ENCODE measurements around the gene FMR1NB.

FMR1NB gene

GRCh38 chrX:147945286-147945685 lies 35.9 kb upstream of the FMR1NB start:
- Histone ChIP-seq H3K27me3 (ENCODE audit: insufficient read depth, low read length, poor library complexity) (no peaks in the 10 kb centered on the region), H2AFZ (ENCODE audit: low read depth, low read length) (no peak overlapping the region), H3K4me2 (ENCODE audit: insufficient read depth, low read length) (no peak overlapping the region), H4K20me1 (ENCODE audit: insufficient read depth, low read length) (no peaks in the 10 kb centered on the region), H3K4me1 (ENCODE audit: insufficient read depth, low read length) (no peaks in the 10 kb centered on the region), H3K9ac (ENCODE audit: low read depth, low read length) (no peak overlapping the region), H3K79me2 (ENCODE audit: insufficient read depth, low read length) (no peaks in the 10 kb centered on the region), H3K9me3 (ENCODE audit: insufficient read depth, low read length, severe bottlenecking) (no peaks in the 10 kb centered on the region), H3K36me3 (ENCODE audit: insufficient read depth, low read length) (peaks cover 80% of the 10 kb centered on the region), H3K27ac (ENCODE audit: low read length) (no peak overlapping the region), H3K4me3 (ENCODE audit: low read depth in 1 of 2, low read length in 2 of 2) (no peak overlapping the region)
- TF ChIP-seq CTCF (IDR thresholded peaks at IDR 0.05; ENCODE audit: borderline replicate concordance, extremely low read depth, low read length, poor library complexity, severe bottlenecking), result no peak
- TF ChIP-seq EZH2 (IDR thresholded peaks at IDR 0.05; ENCODE audit: borderline replicate concordance, low read depth, low read length, severe bottlenecking), result no peak
- DNase-seq, result no peak
- ATAC-seq (ENCODE audit: insufficient read depth, low read depth), result no peak

GRCh38 chrX:147948531-147948930 lies 32.6 kb upstream of the FMR1NB start:
- Histone ChIP-seq H3K36me3 (ENCODE audit: insufficient read depth, low read length) (peaks cover 55% of the 10 kb centered on the region), H3K4me3 (ENCODE audit: low read depth in 1 of 2, low read length in 2 of 2) (no peak overlapping the region), H3K27me3 (ENCODE audit: insufficient read depth, low read length, poor library complexity) (no peaks in the 10 kb centered on the region), H3K4me2 (ENCODE audit: insufficient read depth, low read length) (no peak overlapping the region), H3K9me3 (ENCODE audit: insufficient read depth, low read length, severe bottlenecking) (no peaks in the 10 kb centered on the region), H3K27ac (ENCODE audit: low read length) (no peak overlapping the region), H2AFZ (ENCODE audit: low read depth, low read length) (no peak overlapping the region), H3K9ac (ENCODE audit: low read depth, low read length) (no peak overlapping the region), H4K20me1 (ENCODE audit: insufficient read depth, low read length) (no peaks in the 10 kb centered on the region), H3K79me2 (ENCODE audit: insufficient read depth, low read length) (no peaks in the 10 kb centered on the region), H3K4me1 (ENCODE audit: insufficient read depth, low read length) (no peaks in the 10 kb centered on the region)
- TF ChIP-seq EZH2 (IDR thresholded peaks at IDR 0.05; ENCODE audit: borderline replicate concordance, low read depth, low read length, severe bottlenecking) (no peak), CTCF (IDR thresholded peaks at IDR 0.05; ENCODE audit: borderline replicate concordance, extremely low read depth, low read length, poor library complexity, severe bottlenecking) (no peak)
- ATAC-seq (ENCODE audit: insufficient read depth, low read depth) (no peak), DNase-seq (no peak)

DNA sequence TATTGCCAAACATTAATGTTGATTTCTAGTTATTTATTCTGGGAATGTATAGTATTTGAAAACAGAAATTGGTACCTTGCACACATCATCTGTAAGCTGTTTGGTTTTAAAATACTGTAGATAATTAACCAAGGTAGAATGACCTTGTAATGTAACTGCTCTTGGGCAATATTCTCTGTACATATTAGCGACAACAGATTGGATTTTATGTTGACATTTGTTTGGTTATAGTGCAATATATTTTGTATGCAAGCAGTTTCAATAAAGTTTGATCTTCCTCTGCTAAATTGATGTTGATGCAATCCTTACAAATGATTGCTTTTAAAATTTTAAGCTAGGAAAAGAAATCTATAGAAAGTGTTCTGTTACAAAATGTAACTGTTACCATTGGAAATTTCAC lies 30.8 kb upstream of the FMR1NB start:
- Histone ChIP-seq H3K9ac (ENCODE audit: low read depth, low read length) (no peak overlapping the region), H3K27ac (ENCODE audit: low read length) (no peak overlapping the region), H3K27me3 (ENCODE audit: insufficient read depth, low read length, poor library complexity) (no peaks in the 10 kb centered on the region), H3K4me2 (ENCODE audit: insufficient read depth, low read length) (no peak overlapping the region), H3K4me3 (ENCODE audit: low read depth in 1 of 2, low read length in 2 of 2) (no peak overlapping the region), H3K4me1 (ENCODE audit: insufficient read depth, low read length) (no peaks in the 10 kb centered on the region), H4K20me1 (ENCODE audit: insufficient read depth, low read length) (no peaks in the 10 kb centered on the region), H3K9me3 (ENCODE audit: insufficient read depth, low read length, severe bottlenecking) (no peaks in the 10 kb centered on the region), H2AFZ (ENCODE audit: low read depth, low read length) (no peak overlapping the region), H3K36me3 (ENCODE audit: insufficient read depth, low read length) (peaks cover 37% of the 10 kb centered on the region), H3K79me2 (ENCODE audit: insufficient read depth, low read length) (no peaks in the 10 kb centered on the region)
- TF ChIP-seq CTCF (IDR thresholded peaks at IDR 0.05; ENCODE audit: borderline replicate concordance, extremely low read depth, low read length, poor library complexity, severe bottlenecking) (no peak), EZH2 (IDR thresholded peaks at IDR 0.05; ENCODE audit: borderline replicate concordance, low read depth, low read length, severe bottlenecking) (no peak)
- no peak for ATAC-seq (ENCODE audit: insufficient read depth, low read depth)
- DNase-seq, result no peak

DNA sequence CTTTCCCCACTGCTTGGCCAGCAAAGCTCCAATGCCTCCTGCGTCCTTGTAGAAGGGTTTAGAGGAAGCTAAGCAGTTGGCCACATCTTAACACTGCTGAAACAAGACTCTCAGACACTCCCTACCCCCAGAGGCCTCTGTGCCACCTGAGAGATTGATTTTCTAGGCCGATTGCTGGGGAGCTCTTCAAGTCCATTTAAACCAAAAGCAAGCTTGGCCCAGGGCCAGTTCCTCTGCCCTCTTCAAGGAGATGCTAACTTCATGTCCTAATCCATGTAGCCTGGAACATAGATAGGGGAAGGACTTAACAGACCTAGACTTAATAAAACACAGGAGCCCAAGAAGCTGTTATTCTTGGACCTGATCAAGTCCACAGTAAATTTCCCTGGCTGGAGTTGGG lies 27.2 kb upstream of the FMR1NB start:
- ATAC-seq (ENCODE audit: insufficient read depth, low read depth) (no peak), DNase-seq (no peak)
- Histone ChIP-seq H3K4me1 (ENCODE audit: insufficient read depth, low read length) (no peaks in the 10 kb centered on the region), H4K20me1 (ENCODE audit: insufficient read depth, low read length) (no peaks in the 10 kb centered on the region), H2AFZ (ENCODE audit: low read depth, low read length) (no peak overlapping the region), H3K4me3 (ENCODE audit: low read depth in 1 of 2, low read length in 2 of 2) (no peak overlapping the region), H3K36me3 (ENCODE audit: insufficient read depth, low read length) (peaks cover 9% of the 10 kb centered on the region; the same call in 1 of the 2 replicates), H3K27ac (ENCODE audit: low read length) (no peak overlapping the region), H3K27me3 (ENCODE audit: insufficient read depth, low read length, poor library complexity) (no peaks in the 10 kb centered on the region), H3K79me2 (ENCODE audit: insufficient read depth, low read length) (no peaks in the 10 kb centered on the region), H3K4me2 (ENCODE audit: insufficient read depth, low read length) (no peak overlapping the region), H3K9me3 (ENCODE audit: insufficient read depth, low read length, severe bottlenecking) (no peaks in the 10 kb centered on the region), H3K9ac (ENCODE audit: low read depth, low read length) (no peak overlapping the region)
- TF ChIP-seq CTCF (IDR thresholded peaks at IDR 0.05; ENCODE audit: borderline replicate concordance, extremely low read depth, low read length, poor library complexity, severe bottlenecking) (no peak), EZH2 (IDR thresholded peaks at IDR 0.05; ENCODE audit: borderline replicate concordance, low read depth, low read length, severe bottlenecking) (no peak)
